ENCODE results near the gene BRD7. TPM values are rescaled to one million over a fixed set of nuclear protein-coding genes. Genes with fewer than 3 reads are reported as not detected.

The BRD7 gene
- total and polyA plus RNA-seq, 2 of the 13 experiments (the other 11 are each of a cell fraction or from before 2014, with no cell fraction given) = 82.3 to 149 TPM

DNA sequence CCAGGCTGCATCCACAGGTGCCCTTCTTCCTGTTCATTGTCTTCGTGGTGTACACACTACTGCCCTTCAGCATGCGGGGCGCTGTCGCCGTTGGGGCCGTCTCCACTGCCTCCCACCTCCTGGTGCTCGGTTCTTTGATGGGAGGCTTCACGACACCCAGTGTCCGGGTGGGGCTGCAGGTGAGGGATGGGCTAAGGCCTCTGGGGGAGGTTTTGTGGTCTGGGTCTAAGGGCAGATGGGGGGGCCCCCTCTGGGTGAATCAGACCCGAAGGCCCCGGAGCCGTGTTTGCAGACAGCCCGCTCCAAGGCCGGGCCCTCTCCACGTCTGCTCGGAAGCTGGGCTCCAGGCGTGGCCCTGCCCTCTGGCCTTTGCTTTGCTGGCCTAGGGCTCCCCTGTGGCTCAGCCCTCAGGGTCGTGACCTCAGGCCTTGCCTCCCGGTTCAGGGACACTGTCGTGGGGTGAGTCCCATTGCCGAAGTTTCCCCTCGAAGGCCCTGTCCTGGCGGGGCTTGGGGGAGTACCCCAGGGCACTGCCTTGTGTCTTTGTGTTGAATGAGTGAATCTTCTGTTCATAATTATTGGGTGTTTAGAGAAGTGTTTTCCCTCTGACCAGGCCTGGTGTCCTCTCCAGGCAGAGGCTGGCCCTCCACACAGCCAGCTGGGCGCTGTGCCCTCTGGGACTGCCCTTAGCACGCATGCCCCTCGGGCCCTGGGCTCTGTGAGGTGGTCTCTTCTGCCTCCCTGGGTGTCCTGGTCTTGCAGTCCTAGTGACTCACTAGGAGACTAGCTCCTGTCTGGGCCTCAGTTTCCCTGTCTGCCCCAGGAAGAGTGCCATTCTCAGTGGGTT, 76.8 kb downstream of the BRD7 start (continued):
- TF ChIP-seq ZNF280B (CRISPR knock-in tag; IDR thresholded peaks at IDR 0.05; ENCODE audit: borderline replicate concordance) = peak; percentile 80; the same call in 1 of the 2 replicates
- no peak for TF ChIP-seq ZNF138 (CRISPR knock-in tag; IDR thresholded peaks at IDR 0.05; ENCODE audit: low read depth)
- TF ChIP-seq MLLT10 (CRISPR knock-in tag; IDR thresholded peaks at IDR 0.05) = no peak
- 0 out of 2 replicates have a peak, but pooled peaks have one; percentile 43 for TF ChIP-seq STAT5B (CRISPR knock-in tag; IDR thresholded peaks at IDR 0.05)
- no peak for TF ChIP-seq CCAR2 (optimal IDR thresholded peaks at IDR 0.05; ENCODE audit: low read depth, low read length)
- TF ChIP-seq, protein P1, sequence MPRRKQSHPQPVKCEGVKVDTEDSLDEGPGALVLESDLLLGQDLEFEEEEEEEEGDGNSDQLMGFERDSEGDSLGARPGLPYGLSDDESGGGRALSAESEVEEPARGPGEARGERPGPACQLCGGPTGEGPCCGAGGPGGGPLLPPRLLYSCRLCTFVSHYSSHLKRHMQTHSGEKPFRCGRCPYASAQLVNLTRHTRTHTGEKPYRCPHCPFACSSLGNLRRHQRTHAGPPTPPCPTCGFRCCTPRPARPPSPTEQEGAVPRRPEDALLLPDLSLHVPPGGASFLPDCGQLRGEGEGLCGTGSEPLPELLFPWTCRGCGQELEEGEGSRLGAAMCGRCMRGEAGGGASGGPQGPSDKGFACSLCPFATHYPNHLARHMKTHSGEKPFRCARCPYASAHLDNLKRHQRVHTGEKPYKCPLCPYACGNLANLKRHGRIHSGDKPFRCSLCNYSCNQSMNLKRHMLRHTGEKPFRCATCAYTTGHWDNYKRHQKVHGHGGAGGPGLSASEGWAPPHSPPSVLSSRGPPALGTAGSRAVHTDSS (CRISPR knock-in tag; conservative IDR thresholded peaks at IDR 0.05) = no peak
- TF ChIP-seq DBP (CRISPR knock-in tag; IDR thresholded peaks at IDR 0.05; ENCODE audit: not compliant biosample characterization) = no peak
- TF ChIP-seq, protein P2, sequence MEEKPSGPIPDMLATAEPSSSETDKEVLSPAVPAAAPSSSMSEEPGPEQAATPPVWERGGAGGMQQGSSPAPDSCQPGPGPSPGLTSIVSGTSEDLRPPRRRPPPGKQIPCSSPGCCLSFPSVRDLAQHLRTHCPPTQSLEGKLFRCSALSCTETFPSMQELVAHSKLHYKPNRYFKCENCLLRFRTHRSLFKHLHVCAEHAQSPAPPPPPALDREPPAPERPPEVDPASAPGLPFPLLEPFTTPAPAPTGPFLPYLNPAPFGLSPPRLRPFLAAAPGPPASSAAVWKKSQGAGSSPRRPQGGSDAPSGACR (CRISPR knock-in tag; IDR thresholded peaks at IDR 0.05) = no peak
- TF ChIP-seq NCOR1 (IDR thresholded peaks at IDR 0.05; ENCODE audit: borderline replicate concordance, low read length) = no peak
- TF ChIP-seq MBNL3 (CRISPR knock-in tag; conservative IDR thresholded peaks at IDR 0.05) = no peak
- TF ChIP-seq, protein P3, sequence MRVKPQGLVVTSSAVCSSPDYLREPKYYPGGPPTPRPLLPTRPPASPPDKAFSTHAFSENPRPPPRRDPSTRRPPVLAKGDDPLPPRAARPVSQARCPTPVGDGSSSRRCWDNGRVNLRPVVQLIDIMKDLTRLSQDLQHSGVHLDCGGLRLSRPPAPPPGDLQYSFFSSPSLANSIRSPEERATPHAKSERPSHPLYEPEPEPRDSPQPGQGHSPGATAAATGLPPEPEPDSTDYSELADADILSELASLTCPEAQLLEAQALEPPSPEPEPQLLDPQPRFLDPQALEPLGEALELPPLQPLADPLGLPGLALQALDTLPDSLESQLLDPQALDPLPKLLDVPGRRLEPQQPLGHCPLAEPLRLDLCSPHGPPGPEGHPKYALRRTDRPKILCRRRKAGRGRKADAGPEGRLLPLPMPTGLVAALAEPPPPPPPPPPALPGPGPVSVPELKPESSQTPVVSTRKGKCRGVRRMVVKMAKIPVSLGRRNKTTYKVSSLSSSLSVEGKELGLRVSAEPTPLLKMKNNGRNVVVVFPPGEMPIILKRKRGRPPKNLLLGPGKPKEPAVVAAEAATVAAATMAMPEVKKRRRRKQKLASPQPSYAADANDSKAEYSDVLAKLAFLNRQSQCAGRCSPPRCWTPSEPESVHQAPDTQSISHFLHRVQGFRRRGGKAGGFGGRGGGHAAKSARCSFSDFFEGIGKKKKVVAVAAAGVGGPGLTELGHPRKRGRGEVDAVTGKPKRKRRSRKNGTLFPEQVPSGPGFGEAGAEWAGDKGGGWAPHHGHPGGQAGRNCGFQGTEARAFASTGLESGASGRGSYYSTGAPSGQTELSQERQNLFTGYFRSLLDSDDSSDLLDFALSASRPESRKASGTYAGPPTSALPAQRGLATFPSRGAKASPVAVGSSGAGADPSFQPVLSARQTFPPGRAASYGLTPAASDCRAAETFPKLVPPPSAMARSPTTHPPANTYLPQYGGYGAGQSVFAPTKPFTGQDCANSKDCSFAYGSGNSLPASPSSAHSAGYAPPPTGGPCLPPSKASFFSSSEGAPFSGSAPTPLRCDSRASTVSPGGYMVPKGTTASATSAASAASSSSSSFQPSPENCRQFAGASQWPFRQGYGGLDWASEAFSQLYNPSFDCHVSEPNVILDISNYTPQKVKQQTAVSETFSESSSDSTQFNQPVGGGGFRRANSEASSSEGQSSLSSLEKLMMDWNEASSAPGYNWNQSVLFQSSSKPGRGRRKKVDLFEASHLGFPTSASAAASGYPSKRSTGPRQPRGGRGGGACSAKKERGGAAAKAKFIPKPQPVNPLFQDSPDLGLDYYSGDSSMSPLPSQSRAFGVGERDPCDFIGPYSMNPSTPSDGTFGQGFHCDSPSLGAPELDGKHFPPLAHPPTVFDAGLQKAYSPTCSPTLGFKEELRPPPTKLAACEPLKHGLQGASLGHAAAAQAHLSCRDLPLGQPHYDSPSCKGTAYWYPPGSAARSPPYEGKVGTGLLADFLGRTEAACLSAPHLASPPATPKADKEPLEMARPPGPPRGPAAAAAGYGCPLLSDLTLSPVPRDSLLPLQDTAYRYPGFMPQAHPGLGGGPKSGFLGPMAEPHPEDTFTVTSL (CRISPR knock-in tag; IDR thresholded peaks at IDR 0.05; ENCODE audit: borderline replicate concordance) = peak; percentile 47; the same call in 1 of the 2 replicates
- TF ChIP-seq ATM (IDR thresholded peaks at IDR 0.05; ENCODE audit: borderline replicate concordance) = no peak
- TF ChIP-seq POGZ (CRISPR knock-in tag; IDR thresholded peaks at IDR 0.05) = peak; percentile 74

Measured in HepG2 (cell line).